Fibroblast of skin of abdomen (primary cell): ENCODE data around the gene KCNG2.

Experiments used
- DNase-seq: peaks from one replicate; pipeline ENCODE4 v3.0.0-alpha.2; 2013

Gene KCNG2

GRCh38 chr18:79785831-79786230, 11.9 kb upstream of the KCNG2 start:
- DNase-seq: no peak

- no peak for DNase-seq
Observed at GRCh38 chr18:79786304-79786703, 11.4 kb upstream of the KCNG2 start.

- peak; percentile 45 for DNase-seq
Observed at GRCh38 chr18:79786786-79787526, 10.8 kb upstream of the KCNG2 start.

DNA sequence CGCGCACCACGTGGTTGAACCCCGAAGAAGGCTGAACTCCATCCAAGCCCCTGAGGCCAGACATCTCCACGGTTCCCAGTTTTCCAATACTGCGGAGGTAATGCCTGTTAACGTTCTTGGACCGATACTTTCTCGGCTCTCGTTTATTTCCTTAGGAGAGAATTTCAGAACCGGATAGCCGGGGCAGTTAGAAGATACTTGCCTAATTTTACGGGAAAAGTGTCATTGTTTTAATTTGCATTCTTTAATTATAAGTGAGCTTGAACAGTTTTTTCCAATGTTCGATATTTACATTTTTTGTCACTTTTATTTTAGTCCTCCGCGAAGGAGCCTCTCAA, 10.2 kb upstream of the KCNG2 start:
- DNase-seq: no peak

DNA sequence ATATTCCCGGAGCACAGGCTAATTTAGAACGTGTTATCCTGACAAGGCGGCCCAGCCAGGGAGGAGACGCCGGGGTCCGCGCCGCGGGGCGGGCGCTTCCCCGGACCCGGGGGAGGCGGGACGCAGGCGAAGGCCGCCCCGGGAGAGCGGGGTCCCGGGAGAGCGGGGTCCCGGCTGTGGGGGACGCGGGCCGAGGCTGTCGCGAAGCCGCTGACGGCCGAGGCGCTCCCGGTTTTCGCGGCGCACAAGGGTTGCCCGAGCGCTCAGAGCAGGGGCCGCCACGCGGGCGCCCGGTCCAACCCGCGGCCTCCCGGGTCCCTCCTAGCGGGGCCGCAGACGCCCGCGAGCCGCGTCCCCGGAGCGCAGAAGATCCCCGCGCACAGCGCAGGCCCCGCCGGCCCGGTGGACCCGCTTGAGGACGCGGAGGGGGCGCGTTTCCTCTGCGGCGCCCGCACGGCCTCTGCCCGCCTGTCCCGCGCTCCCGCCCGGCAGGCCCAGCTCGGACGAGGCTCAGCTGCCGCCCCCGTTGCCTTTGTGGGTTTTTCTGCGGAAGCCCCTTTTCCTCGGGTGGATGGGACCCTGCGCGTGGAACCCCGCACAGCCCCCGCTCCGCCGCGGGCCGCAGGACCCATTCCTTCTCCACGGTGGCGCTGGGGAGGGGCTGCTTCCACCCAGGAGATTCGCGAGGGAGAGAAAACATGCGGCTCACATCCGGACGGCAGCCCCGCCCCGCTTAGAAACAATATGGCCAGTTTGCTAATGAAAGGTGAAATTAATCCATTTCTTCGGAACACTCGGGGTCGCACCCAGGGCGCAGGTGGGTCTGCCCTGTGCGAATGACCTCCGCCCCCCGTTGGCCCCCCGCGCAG, 9.6 kb upstream of the KCNG2 start:
- peak; percentile 26 for DNase-seq

- no peak for DNase-seq
Observed at GRCh38 chr18:79788734-79789085, 9.0 kb upstream of the KCNG2 start.

DNA sequence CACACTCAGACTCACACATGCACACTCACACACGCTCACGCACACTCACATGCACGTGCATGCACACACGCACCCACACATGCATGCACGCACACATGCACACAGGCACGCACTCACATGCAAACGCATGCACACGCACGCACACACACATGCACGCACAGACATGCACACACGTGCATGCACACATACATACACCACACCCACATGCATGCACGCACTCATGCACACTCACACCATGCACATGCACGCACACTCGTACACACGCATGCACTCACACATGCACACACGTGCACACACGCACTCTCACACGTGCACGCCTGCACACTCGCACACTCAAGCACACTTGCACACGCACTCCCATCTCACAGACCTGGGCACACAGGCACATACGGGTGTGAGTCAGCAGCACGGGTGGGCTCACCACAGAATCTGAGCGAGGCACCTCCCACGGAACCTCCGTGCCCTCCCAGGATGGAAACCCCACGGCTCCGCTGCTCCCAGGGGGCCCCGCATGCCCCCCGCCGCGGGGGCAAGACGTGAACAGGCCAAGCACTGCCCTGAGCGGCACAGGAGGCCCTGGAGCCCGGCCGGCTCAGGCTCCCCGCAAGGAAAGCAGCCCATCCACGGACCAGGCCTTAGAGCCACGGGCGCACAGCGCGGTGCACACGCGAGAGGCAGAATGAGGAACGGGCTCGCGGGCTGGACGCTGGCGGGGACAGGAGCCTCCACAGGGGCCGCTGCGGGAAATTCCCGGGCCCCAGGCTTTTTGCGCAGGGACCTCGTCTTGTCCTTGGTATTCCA, 8.4 kb upstream of the KCNG2 start:
- DNase-seq: no peak

- no peak for DNase-seq
Observed at GRCh38 chr18:79789901-79790890, 7.5 kb upstream of the KCNG2 start.

GRCh38 chr18:79790996-79791972, 6.5 kb upstream of the KCNG2 start:
- peak; percentile 97 for DNase-seq

DNA sequence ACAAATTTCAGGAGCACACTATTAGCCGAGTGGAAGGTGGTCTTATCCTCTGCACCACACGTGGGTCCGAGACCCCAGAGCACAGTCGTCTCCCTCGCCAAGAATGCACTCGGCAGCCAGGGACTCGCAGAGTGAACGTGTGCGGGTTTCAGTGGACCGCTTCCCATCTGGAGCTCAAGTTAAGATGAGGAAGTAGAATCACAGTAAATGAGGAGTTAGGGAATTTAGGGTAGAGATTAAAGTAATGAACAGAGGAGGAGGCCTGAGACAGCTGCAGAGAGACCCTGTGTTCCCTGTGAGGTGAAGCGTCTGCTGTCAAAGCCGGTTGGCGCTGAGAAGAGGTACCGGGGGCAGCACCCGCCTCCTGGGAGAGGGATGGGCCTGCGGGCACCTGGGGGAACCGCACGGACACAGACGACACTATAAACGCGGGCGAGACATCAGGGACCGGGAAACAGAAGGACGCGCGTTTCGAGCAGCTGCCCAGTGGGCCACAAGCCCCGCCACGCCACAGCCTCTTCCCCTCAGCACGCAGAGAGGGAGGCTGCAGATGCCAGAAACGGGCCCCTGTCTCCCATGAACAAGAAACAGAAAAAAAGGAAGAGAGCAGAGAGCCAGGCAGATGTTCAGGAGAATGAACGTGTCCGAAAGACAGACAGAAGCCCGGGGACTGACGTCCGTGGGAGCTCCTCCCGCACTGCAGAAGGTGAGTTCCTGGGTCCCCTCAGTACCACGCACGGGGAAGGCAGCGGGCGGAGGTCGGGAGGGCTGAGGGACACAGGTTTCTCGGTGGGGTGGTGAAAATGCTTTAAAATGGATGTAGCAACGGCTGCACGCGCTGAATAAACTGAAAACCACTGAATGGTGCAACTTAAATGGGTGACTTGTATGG, 5.4 kb upstream of the KCNG2 start:
- DNase-seq: no peak

GRCh38 chr18:79792988-79793355, 4.8 kb upstream of the KCNG2 start:
- DNase-seq: no peak

DNA sequence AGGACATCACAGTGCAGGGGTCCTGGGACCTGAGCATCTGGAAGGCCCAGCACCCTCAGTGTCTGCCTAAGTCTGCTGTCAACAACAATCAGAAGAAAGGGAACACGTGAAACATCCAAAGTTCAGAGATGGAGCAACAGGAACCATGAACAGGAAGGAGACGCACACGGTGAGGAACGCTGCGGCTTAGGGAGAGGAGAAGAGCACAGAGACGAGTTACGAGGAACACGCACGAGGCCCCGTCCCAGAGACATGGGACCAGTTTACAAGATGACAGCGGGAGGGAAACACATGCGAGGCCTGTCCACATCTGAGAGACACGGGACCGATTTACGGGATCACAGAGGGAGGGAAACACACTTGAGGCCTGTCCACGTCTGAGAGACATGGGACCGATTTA, 2.9 kb upstream of the KCNG2 start:
- no peak for DNase-seq

- DNase-seq: no peak
Observed at GRCh38 chr18:79795446-79795845, 2.3 kb upstream of the KCNG2 start.

DNA sequence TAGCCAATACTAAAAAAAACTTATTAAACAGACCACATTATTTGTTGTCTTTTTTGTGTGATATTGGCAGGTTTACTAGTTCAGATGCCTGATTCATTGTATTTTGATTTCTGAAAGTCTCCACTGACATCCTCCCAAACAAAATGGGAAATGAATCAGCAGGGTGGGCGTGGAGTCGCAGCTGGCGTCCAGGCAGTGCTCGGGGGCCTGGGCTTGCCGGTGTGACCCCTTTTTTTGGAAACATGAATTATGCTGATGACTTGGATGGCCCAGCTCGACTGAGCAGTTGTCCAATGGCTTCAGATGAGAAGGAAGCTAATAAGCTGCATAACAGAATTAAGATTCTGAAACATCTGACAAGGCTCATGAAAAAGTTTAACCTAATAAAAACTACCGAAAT, 1.7 kb upstream of the KCNG2 start:
- DNase-seq: no peak

DNA sequence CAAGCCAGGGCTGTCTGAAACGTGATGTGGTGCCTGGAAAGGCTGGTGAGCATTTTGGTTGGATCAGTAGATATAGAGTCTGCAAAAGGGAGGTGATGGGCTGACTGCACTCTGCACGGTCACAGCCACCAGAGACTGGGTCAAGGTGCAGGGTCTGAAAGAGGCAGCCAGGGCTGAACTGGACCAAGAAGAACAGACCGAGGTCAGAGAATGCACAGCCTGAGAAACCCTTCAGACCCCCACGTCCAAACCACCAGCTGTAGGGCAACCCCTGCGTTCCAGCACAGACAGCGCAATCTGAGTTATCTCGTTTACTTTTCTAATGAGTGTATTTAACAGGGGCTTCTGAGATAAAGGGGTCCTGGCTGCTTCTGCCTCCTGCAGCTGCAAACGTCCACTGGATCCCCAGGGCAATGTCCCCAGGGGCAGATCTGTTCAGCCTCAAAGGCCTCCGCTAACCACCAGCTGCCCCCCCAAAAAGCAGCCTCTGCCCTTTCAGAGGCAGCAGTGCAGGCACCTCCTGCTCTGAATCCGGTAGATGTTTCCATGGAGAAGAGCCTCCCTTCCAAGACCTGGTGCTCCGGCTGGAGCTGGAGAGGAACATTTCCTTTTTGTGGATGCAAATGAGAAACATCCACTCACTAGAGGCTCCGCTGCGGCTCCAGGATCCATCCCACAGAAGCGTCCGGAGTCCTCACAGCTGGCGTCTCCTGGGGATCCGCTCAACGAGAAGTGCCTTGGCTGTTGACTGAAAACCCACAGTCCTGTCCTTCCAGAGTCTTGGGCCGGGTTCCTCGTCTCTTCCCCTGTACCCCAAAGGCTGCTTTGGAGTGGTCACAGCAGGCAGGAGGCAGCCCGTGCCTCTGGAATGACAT, 970 bp upstream of the KCNG2 start:
- DNase-seq: peak; percentile 12

DNA sequence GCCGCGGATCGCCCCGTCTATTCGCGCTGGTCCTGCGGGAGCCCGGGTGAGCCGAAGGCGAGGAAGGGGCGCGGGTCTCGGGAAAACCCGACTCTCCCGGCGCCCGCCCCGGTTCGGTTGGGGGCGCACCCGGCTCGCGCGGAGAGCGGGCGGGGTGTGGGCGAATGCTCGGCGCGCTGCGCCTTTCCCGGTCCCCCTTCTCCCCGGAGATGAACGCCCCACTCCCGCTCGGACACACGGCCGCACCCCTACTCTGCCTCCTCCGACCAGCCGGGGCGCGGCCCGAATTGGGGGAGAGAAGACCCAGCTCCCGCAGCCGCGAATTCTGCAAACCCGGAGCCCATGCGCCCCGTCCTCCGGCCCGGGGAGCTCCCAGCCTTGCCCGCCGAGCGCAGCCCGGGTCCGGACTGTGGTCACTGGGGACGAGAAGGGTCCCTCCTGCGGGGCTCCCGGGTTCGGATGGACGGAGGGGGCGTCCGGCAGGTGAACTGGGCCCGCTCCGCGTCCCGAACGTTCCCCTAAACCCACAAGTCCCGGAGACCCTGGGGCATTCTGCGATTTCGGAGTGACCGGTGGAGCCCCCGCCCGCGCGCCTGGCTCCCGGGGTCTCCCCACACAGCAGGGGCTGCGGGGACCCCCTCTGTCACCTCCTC, 734 bp downstream of the KCNG2 start:
- DNase-seq: no peak

DNA sequence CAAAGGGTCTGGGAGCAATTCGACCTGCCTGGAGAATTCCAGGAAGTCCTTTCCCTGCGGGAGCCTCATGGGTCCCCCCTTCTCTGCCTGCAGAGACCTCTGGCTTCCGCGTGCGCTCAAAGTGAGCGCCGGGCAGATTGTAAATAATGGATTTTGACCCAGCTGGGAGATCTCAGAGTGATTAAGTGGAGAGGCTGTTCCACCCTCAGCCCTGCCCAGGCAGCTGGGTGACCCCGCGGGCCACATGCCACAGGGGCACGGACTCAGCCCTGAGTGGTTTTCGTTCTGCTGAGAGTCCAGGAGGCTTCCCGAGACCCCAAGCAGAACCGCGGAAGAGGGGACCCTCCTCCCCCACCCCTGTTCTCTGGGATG, 1.2 kb downstream of the KCNG2 start:
- no peak for DNase-seq

- no peak for DNase-seq
Observed at GRCh38 chr18:79799619-79800370, 2.1 kb downstream of the KCNG2 start.
